Stimulated activated CD4-positive, alpha-beta T cell treated with anti-CD3 and anti-CD28 coated beads, Interleukin-12 subunit alpha, Interleukin-12 subunit beta, amount 100 ng/mL, for 24 hours (primary cell): ENCODE results near the gene TXN.
"Not testable (repeated sequence)": the region's sequence is repeated elsewhere in the genome, so short reads cannot be mapped to it uniquely, and the experiment has no call there.

Experiments used
- DNase-seq, 2 experiments: peaks; one replicate each; pipeline ENCODE4 v3.0.0-alpha.2; 2020; ENCODE audit warnings: low read depth in 2 of 2

Gene TXN

GRCh38 chr9:110208031-110208430 is 48.3 kb downstream of the TXN start, which contains the start of gene C9orf152:
C9orf152 (minus strand) TSS chr9:110208159; CDS start chr9:110207579, 580 bp downstream.
- no peak for DNase-seq

- DNase-seq = no peak
Observed at GRCh38 chr9:110207071-110207641, 49.2 kb downstream of the TXN start.

- DNase-seq = no peak
Observed at GRCh38 chr9:110206389-110206788, 49.9 kb downstream of the TXN start.

GRCh38 chr9:110205612-110206011 is 50.7 kb downstream of the TXN start:
- DNase-seq = not testable (repeated sequence)

GRCh38 chr9:110202232-110202631 is 54.1 kb downstream of the TXN start:
- DNase-seq = no peak

- no peak for DNase-seq
Observed at GRCh38 chr9:110199643-110200042, 56.7 kb downstream of the TXN start.

GRCh38 chr9:110198357-110198756 is 58.0 kb downstream of the TXN start:
- DNase-seq = no peak

GRCh38 chr9:110197330-110198187 is 58.7 kb downstream of the TXN start:
- DNase-seq = no peak

GRCh38 chr9:110196084-110196499 is 60.2 kb downstream of the TXN start:
- DNase-seq = not testable (repeated sequence)
